Neutrophil (primary cell): ENCODE measurements around the gene PTPRQ.

Source experiments
- H3K27ac ChIP-seq: fragments of 200-600 bp; sonication (generic); 2 replicates; pipeline ENCODE4 v1.5.1; 2016; ENCODE audit warnings: mild to moderate bottlenecking, moderate library complexity
- H3K27me3 ChIP-seq: fragments of 200-600 bp; sonication (generic); 2 replicates; pipeline ENCODE4 v1.6.0; 2016; ENCODE audit warnings: mild to moderate bottlenecking
- H3K36me3 ChIP-seq: fragments of 200-600 bp; sonication (generic); 2 replicates; pipeline ENCODE4 v1.5.1; 2017
- H3K4me1 ChIP-seq, 2 experiments: fragments of 200-600 bp in 1 of 2; sonication (generic) in 1 of 2; 1 replicate in 1 of 2; 2 replicates in 1 of 2; pipeline versions ENCODE4 v1.5.1 to v1.6.1; 2013 to 2016; ENCODE audit warnings: low read depth in 1 of 2, low read length in 1 of 2, mild to moderate bottlenecking in 1 of 2, moderate library complexity in 1 of 2; ENCODE audit not compliant: control insufficient read depth in 1 of 2, insufficient read depth in 1 of 2
- H3K4me3 ChIP-seq, 2 experiments: fragments of 200-600 bp in 1 of 2; sonication (generic) in 1 of 2; 1 replicate in 1 of 2; 2 replicates in 1 of 2; pipeline ENCODE4 v1.5.1; 2013 to 2016; ENCODE audit warnings: low read depth in 1 of 2, low read length in 1 of 2, mild to moderate bottlenecking in 1 of 2, moderate library complexity in 1 of 2
- H3K9me3 ChIP-seq: fragments of 200-600 bp; sonication (generic); 2 replicates; pipeline ENCODE4 v1.5.1; 2016
- TF ChIP-seq, protein P1 (sequence below): fragments of 200-600 bp; sonication (generic); IDR thresholded peaks from 2 replicates; pipeline ENCODE4 v1.5.1; 2016; ENCODE audit warnings: antibody characterized with exemption

PTPRQ gene

DNA sequence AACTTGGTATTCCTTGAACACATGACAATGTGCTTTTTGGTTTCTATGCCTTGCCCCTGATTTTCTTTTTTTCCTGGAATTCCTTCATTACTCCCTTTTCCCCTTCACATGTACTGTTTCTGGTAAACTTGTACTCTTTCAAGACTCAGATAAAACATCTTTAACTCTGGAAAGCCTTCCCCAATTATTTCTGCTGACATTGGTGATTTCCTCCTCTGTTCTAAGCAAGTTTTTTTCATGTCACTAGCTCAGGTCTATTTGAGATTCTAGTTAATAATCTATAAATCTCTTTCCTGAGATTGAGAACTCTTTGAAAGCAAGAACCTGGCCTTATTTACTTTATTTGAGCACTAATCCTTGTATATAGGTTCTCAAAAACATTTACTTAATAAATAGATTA lies 24.0 kb upstream of the PTPRQ start:
- Histone ChIP-seq H3K36me3 (no peaks in the 10 kb centered on the region), H3K27ac (no peak overlapping the region), H3K27me3 (no peaks in the 10 kb centered on the region), H3K4me3 (no peak overlapping the region), H3K9me3 (no peaks in the 10 kb centered on the region), H3K4me1 (no peaks in the 10 kb centered on the region)
- TF ChIP-seq, protein P1, sequence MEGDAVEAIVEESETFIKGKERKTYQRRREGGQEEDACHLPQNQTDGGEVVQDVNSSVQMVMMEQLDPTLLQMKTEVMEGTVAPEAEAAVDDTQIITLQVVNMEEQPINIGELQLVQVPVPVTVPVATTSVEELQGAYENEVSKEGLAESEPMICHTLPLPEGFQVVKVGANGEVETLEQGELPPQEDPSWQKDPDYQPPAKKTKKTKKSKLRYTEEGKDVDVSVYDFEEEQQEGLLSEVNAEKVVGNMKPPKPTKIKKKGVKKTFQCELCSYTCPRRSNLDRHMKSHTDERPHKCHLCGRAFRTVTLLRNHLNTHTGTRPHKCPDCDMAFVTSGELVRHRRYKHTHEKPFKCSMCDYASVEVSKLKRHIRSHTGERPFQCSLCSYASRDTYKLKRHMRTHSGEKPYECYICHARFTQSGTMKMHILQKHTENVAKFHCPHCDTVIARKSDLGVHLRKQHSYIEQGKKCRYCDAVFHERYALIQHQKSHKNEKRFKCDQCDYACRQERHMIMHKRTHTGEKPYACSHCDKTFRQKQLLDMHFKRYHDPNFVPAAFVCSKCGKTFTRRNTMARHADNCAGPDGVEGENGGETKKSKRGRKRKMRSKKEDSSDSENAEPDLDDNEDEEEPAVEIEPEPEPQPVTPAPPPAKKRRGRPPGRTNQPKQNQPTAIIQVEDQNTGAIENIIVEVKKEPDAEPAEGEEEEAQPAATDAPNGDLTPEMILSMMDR = no peak

DNA sequence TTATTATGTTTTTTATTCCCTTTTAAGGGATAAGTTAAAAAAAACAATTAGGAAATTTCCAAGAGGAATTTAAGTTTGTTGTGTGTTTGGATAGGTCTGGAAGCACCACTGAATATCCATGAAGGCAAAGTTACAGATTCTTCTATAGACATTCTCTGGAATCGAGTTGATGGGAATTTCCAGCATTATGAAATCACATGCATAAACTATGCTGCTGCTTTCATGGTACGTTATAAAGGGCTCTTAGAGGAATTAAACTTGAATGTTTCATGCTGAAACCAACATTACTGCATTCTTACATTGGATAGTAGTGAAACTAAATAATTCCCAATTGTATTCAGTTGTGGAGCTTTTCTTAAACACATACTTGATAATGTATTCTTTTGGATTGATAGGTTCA lies 21.5 kb upstream of the PTPRQ start:
- no peak overlapping the region for H3K4me3 ChIP-seq
- H3K27ac ChIP-seq = no peak overlapping the region
- no peaks in the 10 kb centered on the region for H3K27me3 ChIP-seq
- H3K9me3 ChIP-seq = no peaks in the 10 kb centered on the region
- H3K4me1 ChIP-seq = no peaks in the 10 kb centered on the region
- no peaks in the 10 kb centered on the region for H3K36me3 ChIP-seq
- TF ChIP-seq, protein P1 = no peak

DNA sequence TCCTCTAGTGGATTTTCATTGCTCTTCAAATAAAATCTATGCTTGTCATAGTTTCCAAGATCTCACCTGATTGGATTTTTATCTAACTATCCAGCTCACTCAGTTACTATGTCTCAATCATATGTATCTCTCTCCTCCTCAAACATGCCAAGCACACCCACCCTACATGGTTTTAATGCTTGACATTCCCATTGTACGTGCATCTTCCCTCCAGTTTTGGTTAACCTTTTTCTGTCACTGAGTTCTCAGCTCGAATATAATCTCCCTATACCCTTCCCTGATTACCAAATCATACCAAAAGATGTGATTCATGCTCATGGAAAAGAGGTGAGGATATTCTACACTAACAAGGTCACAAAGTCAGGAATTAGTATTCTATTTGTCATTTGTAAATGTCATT lies 12.0 kb upstream of the PTPRQ start:
- TF ChIP-seq, protein P1 = no peak
- H3K4me3 ChIP-seq = no peak overlapping the region
- H3K4me1 ChIP-seq = no peaks in the 10 kb centered on the region
- no peaks in the 10 kb centered on the region for H3K27me3 ChIP-seq
- H3K36me3 ChIP-seq = no peaks in the 10 kb centered on the region
- no peak overlapping the region for H3K27ac ChIP-seq
- no peaks in the 10 kb centered on the region for H3K9me3 ChIP-seq

DNA sequence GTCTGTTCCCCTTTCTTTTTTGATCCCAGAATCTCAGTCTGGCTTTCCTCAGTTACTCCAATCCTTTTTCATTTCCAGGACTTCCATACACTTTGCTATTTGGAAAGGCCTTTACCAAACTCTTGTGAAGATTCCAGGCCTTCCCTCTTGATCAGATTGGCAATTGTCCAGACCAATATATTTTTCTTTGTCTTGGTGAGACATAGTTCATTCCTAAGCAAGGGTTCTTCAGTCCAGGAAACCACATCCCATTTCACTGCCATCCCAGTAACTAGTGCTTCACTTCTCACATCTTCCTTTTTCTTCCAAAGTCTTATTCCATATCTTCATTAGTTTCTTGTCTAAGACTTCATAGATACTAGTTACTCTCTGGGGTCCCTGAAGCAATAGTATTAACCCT lies 2.1 kb upstream of the PTPRQ start:
- Histone ChIP-seq H3K27ac (no peak overlapping the region), H3K36me3 (no peaks in the 10 kb centered on the region), H3K4me3 (no peak overlapping the region), H3K4me1 (no peaks in the 10 kb centered on the region), H3K27me3 (no peaks in the 10 kb centered on the region), H3K9me3 (no peaks in the 10 kb centered on the region)
- TF ChIP-seq, protein P1 = no peak

DNA sequence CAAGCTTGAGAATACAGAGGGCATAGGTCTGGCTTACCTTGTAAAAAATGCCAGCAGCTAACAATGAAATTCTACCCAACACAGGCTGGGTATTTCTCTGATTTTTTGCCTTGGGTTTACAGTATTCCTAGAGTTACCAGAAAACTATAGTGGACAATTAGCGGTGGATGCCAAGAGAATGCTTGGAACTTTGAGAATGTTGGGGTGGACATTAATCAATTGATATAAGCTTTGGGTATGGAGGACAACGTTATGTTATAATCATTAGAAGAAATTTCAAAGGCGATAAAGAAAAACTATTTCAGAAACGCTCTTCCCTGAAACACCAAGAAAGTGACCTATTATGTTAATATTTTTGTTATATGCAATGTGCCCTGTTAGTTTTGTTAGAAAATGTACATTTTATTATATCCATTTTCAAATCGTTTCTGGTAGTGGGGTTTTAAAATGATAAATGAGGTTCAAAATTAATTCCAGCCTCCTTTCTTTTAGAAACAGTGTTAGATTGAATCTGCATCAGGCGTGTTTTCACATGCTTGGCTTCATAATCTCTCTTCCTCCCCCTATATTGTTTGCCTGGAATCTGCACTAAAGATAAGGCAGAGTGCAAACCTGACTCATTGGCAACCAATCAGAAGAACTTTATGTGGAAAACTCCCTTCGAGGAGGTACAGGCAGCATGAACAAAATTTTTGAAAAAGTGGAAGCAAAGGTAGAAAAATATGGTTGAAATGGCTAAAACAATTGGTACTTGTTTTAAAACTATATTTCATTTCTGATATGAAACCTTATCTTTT lies 1.4 kb upstream of the PTPRQ start:
- no peaks in the 10 kb centered on the region for H3K27me3 ChIP-seq
- TF ChIP-seq, protein P1 = no peak
- no peaks in the 10 kb centered on the region for H3K9me3 ChIP-seq
- no peak overlapping the region for H3K4me3 ChIP-seq
- H3K4me1 ChIP-seq = no peaks in the 10 kb centered on the region
- no peaks in the 10 kb centered on the region for H3K36me3 ChIP-seq
- H3K27ac ChIP-seq = no peak overlapping the region
